Fibroblast of villous mesenchyme (primary cell): ENCODE data around the gene MT1A. TPM values are rescaled to one million over a fixed set of nuclear protein-coding genes. Genes with fewer than 3 reads are reported as not detected.
"Not testable (repeated sequence)": the region's sequence is repeated elsewhere in the genome, so short reads cannot be mapped to it uniquely, and the experiment has no call there.

Experiments
- DNase-seq: peaks from one replicate; pipeline ENCODE4 v3.0.0-alpha.2; 2010; ENCODE audit warnings: low read depth
- H3K4me3 ChIP-seq: 2 replicates; pipeline ENCODE4 v1.5.1; 2011; ENCODE audit warnings: low read depth, mild to moderate bottlenecking, low read length
- CTCF ChIP-seq: IDR thresholded peaks from 2 replicates; pipeline ENCODE4 v1.5.1; 2012; ENCODE audit warnings: low read depth, mild to moderate bottlenecking, low read length; ENCODE audit not compliant: insufficient read depth
- total RNA-seq: library from RNA; depleted of rRNA; stranded (reverse); fragments of >200 nt; gene quantifications from 2 replicates; pipeline ENCODE4 v1.2.3, GENCODE V29; 2012

Gene MT1A
- total RNA-seq, 1 donor, result 1.3 TPM

DNA sequence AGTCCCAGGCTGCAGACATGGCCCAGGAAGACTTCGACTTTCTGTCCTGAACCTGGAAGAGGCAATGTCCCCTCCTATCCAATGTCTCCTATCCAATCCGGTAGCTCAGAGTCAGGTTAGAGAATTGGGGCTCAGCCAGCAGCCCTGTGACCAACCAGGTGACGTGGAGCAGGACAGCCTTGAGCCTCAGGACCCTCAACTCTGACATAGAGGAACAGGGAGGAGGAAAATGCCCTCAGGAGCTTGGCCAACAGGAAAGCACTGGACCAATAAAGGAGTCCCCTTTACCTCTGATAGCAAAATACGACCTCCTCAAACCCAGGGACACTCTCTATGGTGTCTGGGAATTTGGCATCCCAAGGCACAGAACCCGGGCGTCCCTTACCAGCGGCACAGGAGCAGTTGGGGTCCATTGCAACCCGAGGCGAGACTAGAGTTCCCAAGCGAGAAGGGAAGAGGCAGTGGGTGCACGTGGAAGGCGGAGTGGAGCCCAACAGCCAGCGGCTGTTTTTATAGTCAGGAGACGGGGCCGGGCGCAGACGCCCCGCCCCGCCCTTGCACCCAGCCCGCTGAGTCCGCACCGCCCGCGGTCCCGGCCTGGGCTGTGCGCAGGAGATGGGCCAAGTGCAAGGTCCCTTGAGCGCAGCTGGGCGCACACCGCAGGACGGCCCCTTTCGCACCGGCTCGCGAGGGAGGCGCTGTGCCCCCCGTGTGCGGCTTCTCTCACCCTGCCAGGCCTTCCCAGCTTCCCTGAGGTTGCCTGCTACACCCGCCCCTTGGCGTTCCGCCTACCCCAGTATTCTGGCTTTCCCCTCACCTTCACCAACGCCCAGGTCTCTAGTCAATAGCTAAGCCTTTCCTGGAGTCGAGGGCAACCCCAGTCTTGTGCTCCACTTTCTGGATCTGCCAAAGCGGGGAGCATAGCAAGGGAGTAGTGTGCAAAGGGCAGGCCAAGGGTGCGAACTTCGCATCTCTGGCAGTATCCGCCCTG is 29.4 kb downstream of the MT1A start, which contains the start of gene MT1G:
Gene MT1G (minus strand): TSS at position 485 of the 991 bp plus-strand sequence. CDS start 72 bp downstream, at position 413.
- H3K4me3 ChIP-seq, result no peak within 1 kb of the TSS
- no peak for DNase-seq
- no peak for TF ChIP-seq CTCF

DNA sequence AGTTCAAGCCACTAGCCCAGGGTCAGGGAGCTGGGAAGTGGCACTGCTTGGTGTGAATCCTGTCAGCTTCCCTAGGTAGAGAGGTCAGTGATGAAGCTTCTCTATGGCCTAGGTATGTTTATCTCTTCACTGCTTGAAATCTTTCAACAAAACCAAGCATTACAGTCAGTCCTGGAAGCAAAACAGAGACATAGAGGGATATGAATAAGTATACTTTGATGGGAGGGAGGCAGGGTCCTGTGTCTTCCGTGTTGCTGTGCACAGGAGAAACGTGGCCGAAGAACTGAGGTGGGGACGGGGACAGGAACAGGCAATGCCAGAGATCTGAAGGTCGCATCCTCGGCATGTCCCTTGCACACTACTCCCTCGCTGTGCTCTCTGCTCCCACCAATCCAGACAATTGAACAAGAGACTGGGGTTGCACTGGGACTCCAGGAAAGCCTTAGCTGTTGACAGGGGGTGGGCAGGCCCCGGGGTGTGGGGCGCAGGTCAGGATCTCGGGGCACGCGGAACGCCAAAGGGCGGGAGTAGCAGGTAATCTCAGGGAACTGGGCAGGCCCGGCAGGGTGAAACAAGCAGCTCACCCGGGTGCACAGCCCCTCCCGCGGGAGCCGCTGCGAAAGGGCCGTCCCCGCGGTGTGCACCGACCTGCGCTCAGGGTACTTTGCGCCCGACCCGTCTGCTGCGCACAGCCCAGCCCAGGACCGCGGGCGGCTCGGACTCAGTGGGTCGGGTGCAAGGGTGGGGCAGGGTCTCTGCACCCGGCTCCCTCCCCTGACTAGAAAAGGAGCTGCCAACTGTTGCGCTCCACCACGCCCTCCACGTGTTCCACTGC is 30.8 kb downstream of the MT1A start, which contains the start of gene MT1H:
Gene MT1H (plus strand): TSS at position 810 of the 835 bp plus-strand sequence. CDS start 71 bp downstream, outside the sequence.
- TF ChIP-seq CTCF, result no peak
- no peak within 1 kb of the TSS for H3K4me3 ChIP-seq
- no peak for DNase-seq

DNA sequence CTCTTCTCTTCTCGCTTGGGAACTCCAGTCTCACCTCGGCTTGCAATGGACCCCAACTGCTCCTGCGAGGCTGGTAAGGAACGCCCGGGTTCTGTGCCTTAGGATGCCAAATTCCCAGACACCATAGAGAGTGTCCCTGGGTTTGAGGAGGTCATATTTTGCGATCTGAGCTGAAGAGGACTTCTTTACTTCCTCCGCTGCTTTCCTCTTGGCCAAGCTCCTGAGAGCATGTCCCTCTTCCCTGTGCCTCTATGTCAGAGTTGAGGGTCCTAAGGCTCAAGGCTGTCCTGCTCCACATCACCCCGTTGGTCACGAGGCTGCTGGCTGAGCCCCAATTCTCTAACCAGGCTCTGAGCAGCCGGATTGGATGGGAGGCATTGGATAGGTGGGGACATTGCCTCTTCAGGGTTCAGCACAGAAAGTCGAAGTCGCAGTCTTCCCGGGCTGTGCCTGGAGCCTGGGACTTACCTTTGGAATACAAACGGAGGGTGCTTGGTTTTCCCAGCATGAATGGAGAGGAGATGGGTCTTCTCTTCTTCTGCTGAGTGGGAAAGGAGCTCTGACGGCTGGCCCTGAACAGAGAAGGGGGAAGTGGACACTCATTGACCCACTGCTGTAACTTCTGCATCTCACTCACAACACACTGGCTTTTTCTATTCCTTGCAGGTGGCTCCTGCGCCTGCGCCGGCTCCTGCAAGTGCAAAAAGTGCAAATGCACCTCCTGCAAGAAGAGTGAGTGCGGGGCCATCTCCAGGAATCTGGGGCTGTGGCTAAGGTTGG is 31.6 kb downstream of the MT1A start:
- DNase-seq, result no peak
- no peak for TF ChIP-seq CTCF
- H3K4me3 ChIP-seq, result no peak overlapping the region

GRCh38 chr16:56670620-56670934 is 32.1 kb downstream of the MT1A start:
- H3K4me3 ChIP-seq, result no peak overlapping the region
- DNase-seq, result no peak
- no peak for TF ChIP-seq CTCF

DNA sequence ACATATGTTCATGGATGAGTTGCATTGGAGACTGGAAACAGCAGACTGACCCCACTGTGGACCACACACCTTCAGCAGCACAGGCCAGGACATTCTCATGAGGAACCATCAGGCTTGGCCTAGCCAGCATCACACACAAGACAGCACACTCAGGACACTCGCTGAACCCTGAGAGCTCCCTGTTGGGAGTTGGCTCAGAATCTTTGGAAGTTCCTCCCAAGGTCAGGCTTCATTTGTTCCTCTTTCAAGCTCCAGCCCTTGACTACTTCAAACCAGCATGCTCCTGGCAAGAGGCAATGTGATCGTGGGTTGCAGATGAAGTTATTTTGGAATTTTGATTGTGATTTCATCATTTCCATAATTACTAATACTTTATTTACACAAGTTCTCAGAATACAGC is 33.2 kb downstream of the MT1A start:
- DNase-seq, result not testable (repeated sequence)

DNA sequence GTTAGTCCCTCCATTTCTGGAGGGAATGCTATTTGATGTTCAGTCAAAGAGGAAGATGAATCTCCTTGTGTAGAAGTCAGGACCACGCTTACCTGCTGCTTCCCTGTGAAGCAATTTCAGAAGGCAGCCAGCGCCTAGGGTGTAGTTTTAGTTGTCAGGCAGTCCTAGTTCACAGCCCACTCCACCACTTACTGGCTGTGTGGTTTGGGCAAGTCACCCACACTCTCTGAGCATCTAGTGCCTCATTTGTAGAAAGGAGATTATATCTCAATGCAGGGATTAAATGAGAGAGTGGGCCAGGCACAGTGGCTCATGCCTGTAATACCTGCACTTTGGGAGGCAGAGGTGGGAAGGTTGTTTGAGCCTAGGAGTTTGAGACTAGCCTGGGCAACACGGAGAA is 33.7 kb downstream of the MT1A start:
- DNase-seq, result not testable (repeated sequence)

More for the DNA sequence above, 33.2 kb downstream of the MT1A start:
- H3K4me3 ChIP-seq, result not testable (repeated sequence)

GRCh38 chr16:56672761-56673536 is 34.5 kb downstream of the MT1A start:
- no peak for TF ChIP-seq CTCF
- no peak overlapping the region for H3K4me3 ChIP-seq
- no peak for DNase-seq

More for the DNA sequence above, 33.7 kb downstream of the MT1A start:
- H3K4me3 ChIP-seq, result not testable (repeated sequence)
